ENCODE results near the gene SLC36A2.
"Not testable (repeated sequence)": the region's sequence is repeated elsewhere in the genome, so short reads cannot be mapped to it uniquely, and the experiment has no call there.

SLC36A2 gene

GRCh38 chr5:151320481-151320880 lies 26.9 kb downstream of the SLC36A2 start:
- no peak for DNase-seq

GRCh38 chr5:151318850-151319732 lies 28.3 kb downstream of the SLC36A2 start:
- no peak for DNase-seq

GRCh38 chr5:151317871-151318270 lies 29.5 kb downstream of the SLC36A2 start:
- DNase-seq: no peak

- DNase-seq: peak; percentile 60
Measured at GRCh38 chr5:151315998-151316597, 31.3 kb downstream of the SLC36A2 start.

- DNase-seq: no peak
Measured at GRCh38 chr5:151313357-151313756, 34.0 kb downstream of the SLC36A2 start.

GRCh38 chr5:151312756-151313324 lies 34.5 kb downstream of the SLC36A2 start:
- no peak for DNase-seq

- DNase-seq: no peak
Measured at GRCh38 chr5:151310932-151311331, 36.4 kb downstream of the SLC36A2 start.

GRCh38 chr5:151309821-151310220 lies 37.5 kb downstream of the SLC36A2 start:
- DNase-seq: not testable (repeated sequence)

- DNase-seq: not testable (repeated sequence)
Measured at GRCh38 chr5:151309266-151309665, 38.1 kb downstream of the SLC36A2 start.

GRCh38 chr5:151303666-151304065 lies 43.7 kb downstream of the SLC36A2 start, which contains the start of gene SLC36A3:
Gene SLC36A3, minus strand, starts transcription at chr5:151303766. Its CDS starts 412 bp downstream, at chr5:151303354.
- no peak for DNase-seq

GRCh38 chr5:151298063-151298855 lies 49.1 kb downstream of the SLC36A2 start:
- no peak for DNase-seq

- DNase-seq: no peak
Measured at GRCh38 chr5:151296974-151297373, 50.4 kb downstream of the SLC36A2 start.

GRCh38 chr5:151296478-151296830 lies 50.9 kb downstream of the SLC36A2 start:
- DNase-seq: no peak

GRCh38 chr5:151295791-151296477 lies 51.4 kb downstream of the SLC36A2 start:
- DNase-seq: no peak

- DNase-seq: no peak
Measured at GRCh38 chr5:151295138-151295537, 52.2 kb downstream of the SLC36A2 start.

- no peak for DNase-seq
Measured at GRCh38 chr5:151293624-151294023, 53.7 kb downstream of the SLC36A2 start.

GRCh38 chr5:151288180-151288579 lies 59.2 kb downstream of the SLC36A2 start:
- no peak for DNase-seq

GRCh38 chr5:151286246-151286645 lies 61.1 kb downstream of the SLC36A2 start:
- no peak for DNase-seq

GRCh38 chr5:151285683-151286082 lies 61.7 kb downstream of the SLC36A2 start:
- DNase-seq: no peak

GRCh38 chr5:151284392-151284967 lies 62.9 kb downstream of the SLC36A2 start:
- DNase-seq: no peak

GRCh38 chr5:151283120-151283825 lies 64.1 kb downstream of the SLC36A2 start:
- no peak for DNase-seq

Measured in activated CD4-positive, alpha-beta T cell treated with anti-CD3 and anti-CD28 coated beads, Interleukin-2, amount 50 U/mL, for 1 hour (primary cell).